K562 (cell line): ENCODE data around the gene ART1. TPM values are rescaled to one million over a fixed set of nuclear protein-coding genes. Genes with fewer than 3 reads are reported as not detected.

Experiments used
- ATAC-seq: fragments of 200-7000 bp; cut with Tn5 transposase; 3 replicates; pipeline ENCODE4 v1.9.1; 2020; ENCODE audit warnings: moderate library complexity
- BruUV-seq: library from RNA; stranded (reverse); fragments of 400-500 nt; replicated peaks from 2 replicates; lab custom pipeline; 2021; lab: Mats Ljungman, UMichigan
- CTCF ChIA-PET: fragments of 300-600 bp; formaldehyde crosslinking; extraction: SDS; loops from one replicate; lab custom pipeline; 2021; ENCODE audit warnings: low intra/inter-chr PET ratio; lab: Yijun Ruan, JAX
- POLR2A ChIA-PET: fragments of 300-600, 350-650 bp; sonication (Branson Sonifier 250); formaldehyde crosslinking; extraction: SDS; loops from one replicate; lab custom pipeline; 2021; ENCODE audit warnings: antibody characterized with exemption, inconsistent platforms; lab: Yijun Ruan, JAX
- DNase-seq, 4 experiments: peaks; one replicate each; pipeline versions ENCODE4 v3.0.0 to v3.0.0-alpha.2; 2011 to 2018; ENCODE audit warnings: low spot score in 3 of 4, mixed read lengths in 3 of 4; ENCODE audit errors: extremely low read depth in 1 of 4
- FAIRE-seq: peaks from 2 replicates; lab custom pipeline; 2011; peaks lifted over from hg19 to GRCh38; lab: Jason Lieb, UNC
- H2AFZ ChIP-seq: 2 replicates; pipeline ENCODE4 v1.6.0; 2011; ENCODE audit warnings: low read depth, low read length, control low read depth, inconsistent platforms
- H3K27ac ChIP-seq: fragments of 200-600 bp; 3 replicates; pipeline ENCODE4 v1.8.0; 2011; ENCODE audit warnings: low read depth, mild to moderate bottlenecking, control low read depth, inconsistent platforms, low read length, moderate library complexity, mixed read lengths; ENCODE audit errors: extremely low read depth
- H3K27me3 ChIP-seq, 2 experiments: fragments of 300-600 bp in 1 of 2; 2 replicates in 1 of 2; 3 replicates in 1 of 2; pipeline versions ENCODE4 v1.6.0 to v1.8.0; 2011; ENCODE audit warnings: inconsistent platforms in 2 of 2, low read length in 2 of 2, mild to moderate bottlenecking in 1 of 2, mixed read lengths in 1 of 2, moderate library complexity in 1 of 2; ENCODE audit not compliant: control insufficient read depth in 2 of 2, insufficient read depth in 2 of 2
- H3K36me3 ChIP-seq: fragments of 300-600 bp; 3 replicates; pipeline ENCODE4 v1.8.0; 2011; ENCODE audit warnings: mild to moderate bottlenecking, low read length, inconsistent platforms; ENCODE audit not compliant: control insufficient read depth, insufficient read depth
- H3K4me1 ChIP-seq, 2 experiments: fragments of 200-600 bp in 1 of 2; replicated peaks in 1 of 2; 2 replicates in 1 of 2; 3 replicates in 1 of 2; pipeline versions ENCODE4 v1.5.1 to v1.8.0; 2011; ENCODE audit warnings: inconsistent platforms in 2 of 2, low read length in 2 of 2, mild to moderate bottlenecking in 1 of 2, mixed read lengths in 1 of 2, moderate library complexity in 1 of 2; ENCODE audit not compliant: control insufficient read depth in 2 of 2, insufficient read depth in 2 of 2
- H3K4me2 ChIP-seq: 2 replicates; pipeline ENCODE4 v1.6.1; 2011; ENCODE audit warnings: low read length, control low read depth, inconsistent platforms, mixed read lengths; ENCODE audit not compliant: insufficient read depth
- H3K4me3 ChIP-seq: fragments of 200-600 bp; sonication (generic), shearing (Covaris generic); 2 replicates; pipeline ENCODE4 v1.5.1; 2016; ENCODE audit warnings: control low read depth, inconsistent platforms
- H3K79me2 ChIP-seq: fragments of 200-600 bp; 3 replicates; pipeline ENCODE4 v1.8.0; 2011; ENCODE audit warnings: low read length, inconsistent platforms; ENCODE audit not compliant: control insufficient read depth, insufficient read depth
- H3K9ac ChIP-seq, 2 experiments: 2 replicates each; pipeline versions ENCODE4 v1.6.0 to v1.6.1; 2011; ENCODE audit warnings: low read depth in 2 of 2, low read length in 2 of 2, control low read depth in 1 of 2, inconsistent platforms in 1 of 2, mild to moderate bottlenecking in 1 of 2, mixed read lengths in 1 of 2; ENCODE audit not compliant: insufficient read depth in 1 of 2
- H3K9me1 ChIP-seq: one replicate; pipeline ENCODE4 v1.6.0; 2011; ENCODE audit warnings: inconsistent platforms, mild to moderate bottlenecking, low read length, moderate library complexity; ENCODE audit not compliant: control insufficient read depth, insufficient read depth
- H3K9me3 ChIP-seq: replicated peaks from 2 replicates; pipeline ENCODE4 v1.5.1; 2011; ENCODE audit warnings: low read depth, low read length, inconsistent platforms; ENCODE audit not compliant: control insufficient read depth, insufficient read depth
- H4K20me1 ChIP-seq: replicated peaks from 2 replicates; pipeline ENCODE4 v1.6.1; 2011; ENCODE audit warnings: low read length, inconsistent platforms, mixed read lengths; ENCODE audit not compliant: control insufficient read depth, insufficient read depth
- ETS2 ChIP-seq: IDR thresholded peaks from 2 replicates; pipeline ENCODE4 v1.6.1; 2016; ENCODE audit warnings: borderline replicate concordance, missing genetic modification characterization, mild to moderate bottlenecking, moderate library complexity, missing compliant biosample characterization; ENCODE audit not compliant: poor library complexity, severe bottlenecking
- MTA2 ChIP-seq: fragments of 450-650 bp; IDR thresholded peaks from 2 replicates; pipeline ENCODE4 v1.6.1; 2016; ENCODE audit warnings: low read depth
- NONO ChIP-seq, 2 experiments: fragments of 200-400 bp in 1 of 2; fragments of 450-650 bp in 1 of 2; formaldehyde crosslinking in 1 of 2; IDR thresholded peaks; 2 replicates each; pipeline ENCODE4 v1.6.1; 2017; ENCODE audit warnings: low read depth in 2 of 2, mild to moderate bottlenecking in 2 of 2, moderate library complexity in 2 of 2, low read length in 1 of 2
- PHF21A ChIP-seq: fragments of 450-650 bp; IDR thresholded peaks from 2 replicates; pipeline ENCODE4 v1.6.1; 2017; ENCODE audit warnings: low read depth, borderline replicate concordance
- ZC3H4 ChIP-seq: sonication (generic); formaldehyde crosslinking; IDR thresholded peaks from 2 replicates; pipeline ENCODE4 v1.9.0; 2021; ENCODE audit warnings: missing genetic modification reagents, borderline replicate concordance
- ZNF184 ChIP-seq: sonication (generic); formaldehyde crosslinking; IDR thresholded peaks from 2 replicates; pipeline ENCODE4 v1.5.0; 2020; ENCODE audit warnings: missing genetic modification reagents
- ZNF347 ChIP-seq: fragments of 450-650 bp; formaldehyde crosslinking; IDR thresholded peaks from 2 replicates; pipeline ENCODE4 v1.4.0; 2020; ENCODE audit warnings: low read depth, mild to moderate bottlenecking, moderate library complexity
- ZNF354B ChIP-seq: fragments of 250-450 bp; sonication (Bioruptor Pico); IDR thresholded peaks from 2 replicates; pipeline ENCODE4 v1.4.0; 2020
- WGBS: fragments of 100-300 bp; shearing (Covaris generic); methylation state at CpG from one replicate; pipeline ENCODE4 v1.1.6; 2016; ENCODE audit warnings: low coverage, mixed read lengths; ENCODE audit not compliant: insufficient coverage; ENCODE audit errors: missing lambda C conversion rate; 5-methylcytosine and 5-hydroxymethylcytosine counted together
- in situ Hi-C: fragments of 300-500 bp; cut with MboI; formaldehyde crosslinking; loops from 4 replicates; pipeline ENCODE4 v1.15.0; 2018; ENCODE audit warnings: inconsistent platforms, mixed read lengths
- intact Hi-C: fragments of 100-400 bp; cut with micrococcal nuclease; formaldehyde crosslinking; loops from 2 replicates; pipeline ENCODE4 v1.14.2; 2022
- polyA plus RNA-seq, 8 experiments: library from polyadenylated mRNA; depleted of rRNA in 4 of 8; stranded (reverse) in 5 of 8; unstranded in 3 of 8; fragments of >200 nt; fragmentation: Nextera tagmentation in 2 of 8; fragmentation: Illumina TruSeq in 1 of 8; extraction: Ambion mirVana in 2 of 8; extraction: Trizol in 1 of 8; gene quantifications; 2 replicates each; pipeline versions ENCODE4 v1.2.1 to v1.2.3, GENCODE V29; 2011 to 2014; ENCODE audit warnings: inconsistent platforms in 1 of 8, missing spikeins in 1 of 8
- total RNA-seq, 7 experiments: library from RNA; depleted of rRNA in 6 of 7; stranded (reverse); fragments of >200 nt in 6 of 7; fragmentation: Illumina TruSeq in 2 of 7; extraction: Trizol in 2 of 7; gene quantifications; 2 replicates each; pipeline versions ENCODE4 v1.2.1 to v1.2.3, GENCODE V29; 2011 to 2021; ENCODE audit warnings: low replicate concordance in 1 of 7
- TF ChIP-seq, protein P1 (sequence below): sonication (generic); formaldehyde crosslinking; IDR thresholded peaks from 2 replicates; pipeline ENCODE4 v1.8.1; 2023; ENCODE audit warnings: missing genetic modification reagents, mild to moderate bottlenecking, borderline replicate concordance
- TF ChIP-seq, protein P2 (sequence below): conservative IDR thresholded peaks from 2 replicates; pipeline ENCODE4 v1.6.1; 2011; ENCODE audit warnings: low read depth, mild to moderate bottlenecking, low read length; ENCODE audit not compliant: control insufficient read depth
- TF ChIP-seq, protein P3 (sequence below): fragments of 450-650 bp; formaldehyde crosslinking; IDR thresholded peaks from 2 replicates; pipeline ENCODE4 v1.4.0; 2020; ENCODE audit warnings: mild to moderate bottlenecking, moderate library complexity
- TF ChIP-seq, protein P4 (sequence below), 2 experiments: fragments of 250-450 bp in 1 of 2; fragments of 450-650 bp in 1 of 2; sonication (Bioruptor Pico) in 1 of 2; IDR thresholded peaks; 2 replicates each; pipeline versions ENCODE4 v1.6.1 to v1.8.0; 2016 to 2021; ENCODE audit warnings: mild to moderate bottlenecking in 2 of 2, moderate library complexity in 2 of 2, missing compliant biosample characterization in 1 of 2, missing genetic modification characterization in 1 of 2

Gene ART1
- total and polyA plus RNA-seq, 9 of the 15 experiments (the other 6 are each of a cell fraction or from before 2014, with no cell fraction given), result not detected

DNA sequence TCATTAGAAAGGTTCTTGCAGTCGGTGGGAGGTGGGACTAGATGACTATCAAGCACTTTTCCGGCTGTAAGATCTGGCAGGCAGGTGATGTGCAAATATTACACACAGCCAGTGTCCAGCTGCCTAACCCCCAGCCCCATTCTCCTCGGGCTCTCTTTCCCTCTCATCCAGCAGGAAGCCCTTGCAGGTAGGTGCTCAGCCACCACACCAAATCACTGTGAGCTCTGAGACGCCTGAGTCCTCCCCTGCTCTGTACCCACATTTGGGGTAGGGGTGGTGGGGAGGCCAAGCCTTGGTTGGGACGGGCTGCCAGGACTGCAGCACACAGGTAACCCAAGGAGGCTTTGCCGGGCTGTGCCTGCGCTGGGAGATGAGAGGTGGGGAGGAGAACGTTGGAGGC is 3.7 kb upstream of the ART1 start:
- Histone ChIP-seq H3K36me3 (no peaks in the 10 kb centered on the region), H3K4me3 (no peak overlapping the region), H3K4me1 (peaks cover 21 to 29% of the 10 kb centered on the region in 2 experiments; a peak in 4 of 5 replicates), H3K27ac (no peak overlapping the region), H2AFZ (0 out of 2 replicates have a peak overlapping the region, but pooled peaks have one; percentile 72), H3K9me3 (peaks cover 3% of the 10 kb centered on the region; the same call in 1 of the 2 replicates), H3K4me2 (no peak overlapping the region), H3K9me1 (no peaks in the 10 kb centered on the region), H4K20me1 (no peaks in the 10 kb centered on the region), H3K79me2 (no peaks in the 10 kb centered on the region), H3K27me3 (peaks cover 11 to 34% of the 10 kb centered on the region in 2 experiments), H3K9ac (peak overlapping the region in 1 of 2 experiments; percentile 61; a peak in 1 of 4 replicates)
- intact Hi-C loops, result no loop called here
- CTCF ChIA-PET, result no interaction called here
- FAIRE-seq (no peak), ATAC-seq (no peak), DNase-seq (no peak)
- BruUV-seq, result no TSS peak
- in situ Hi-C loops, result no loop called here
- POLR2A ChIA-PET, result no interaction called here
- WGBS, result 12% methylated on average over 8 of the region's 8 CpGs
- TF ChIP-seq ZNF354B (CRISPR knock-in tag), result no peak
- TF ChIP-seq, protein P1, sequence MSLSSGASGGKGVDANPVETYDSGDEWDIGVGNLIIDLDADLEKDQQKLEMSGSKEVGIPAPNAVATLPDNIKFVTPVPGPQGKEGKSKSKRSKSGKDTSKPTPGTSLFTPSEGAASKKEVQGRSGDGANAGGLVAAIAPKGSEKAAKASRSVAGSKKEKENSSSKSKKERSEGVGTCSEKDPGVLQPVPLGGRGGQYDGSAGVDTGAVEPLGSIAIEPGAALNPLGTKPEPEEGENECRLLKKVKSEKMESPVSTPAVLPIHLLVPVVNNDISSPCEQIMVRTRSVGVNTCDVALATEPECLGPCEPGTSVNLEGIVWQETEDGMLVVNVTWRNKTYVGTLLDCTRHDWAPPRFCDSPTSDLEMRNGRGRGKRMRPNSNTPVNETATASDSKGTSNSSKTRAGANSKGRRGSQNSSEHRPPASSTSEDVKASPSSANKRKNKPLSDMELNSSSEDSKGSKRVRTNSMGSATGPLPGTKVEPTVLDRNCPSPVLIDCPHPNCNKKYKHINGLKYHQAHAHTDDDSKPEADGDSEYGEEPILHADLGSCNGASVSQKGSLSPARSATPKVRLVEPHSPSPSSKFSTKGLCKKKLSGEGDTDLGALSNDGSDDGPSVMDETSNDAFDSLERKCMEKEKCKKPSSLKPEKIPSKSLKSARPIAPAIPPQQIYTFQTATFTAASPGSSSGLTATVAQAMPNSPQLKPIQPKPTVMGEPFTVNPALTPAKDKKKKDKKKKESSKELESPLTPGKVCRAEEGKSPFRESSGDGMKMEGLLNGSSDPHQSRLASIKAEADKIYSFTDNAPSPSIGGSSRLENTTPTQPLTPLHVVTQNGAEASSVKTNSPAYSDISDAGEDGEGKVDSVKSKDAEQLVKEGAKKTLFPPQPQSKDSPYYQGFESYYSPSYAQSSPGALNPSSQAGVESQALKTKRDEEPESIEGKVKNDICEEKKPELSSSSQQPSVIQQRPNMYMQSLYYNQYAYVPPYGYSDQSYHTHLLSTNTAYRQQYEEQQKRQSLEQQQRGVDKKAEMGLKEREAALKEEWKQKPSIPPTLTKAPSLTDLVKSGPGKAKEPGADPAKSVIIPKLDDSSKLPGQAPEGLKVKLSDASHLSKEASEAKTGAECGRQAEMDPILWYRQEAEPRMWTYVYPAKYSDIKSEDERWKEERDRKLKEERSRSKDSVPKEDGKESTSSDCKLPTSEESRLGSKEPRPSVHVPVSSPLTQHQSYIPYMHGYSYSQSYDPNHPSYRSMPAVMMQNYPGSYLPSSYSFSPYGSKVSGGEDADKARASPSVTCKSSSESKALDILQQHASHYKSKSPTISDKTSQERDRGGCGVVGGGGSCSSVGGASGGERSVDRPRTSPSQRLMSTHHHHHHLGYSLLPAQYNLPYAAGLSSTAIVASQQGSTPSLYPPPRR, result no peak
- TF ChIP-seq, protein P2, sequence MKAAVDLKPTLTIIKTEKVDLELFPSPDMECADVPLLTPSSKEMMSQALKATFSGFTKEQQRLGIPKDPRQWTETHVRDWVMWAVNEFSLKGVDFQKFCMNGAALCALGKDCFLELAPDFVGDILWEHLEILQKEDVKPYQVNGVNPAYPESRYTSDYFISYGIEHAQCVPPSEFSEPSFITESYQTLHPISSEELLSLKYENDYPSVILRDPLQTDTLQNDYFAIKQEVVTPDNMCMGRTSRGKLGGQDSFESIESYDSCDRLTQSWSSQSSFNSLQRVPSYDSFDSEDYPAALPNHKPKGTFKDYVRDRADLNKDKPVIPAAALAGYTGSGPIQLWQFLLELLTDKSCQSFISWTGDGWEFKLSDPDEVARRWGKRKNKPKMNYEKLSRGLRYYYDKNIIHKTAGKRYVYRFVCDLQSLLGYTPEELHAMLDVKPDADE, result no peak
- no peak for TF ChIP-seq ZNF347
- TF ChIP-seq, protein P3, sequence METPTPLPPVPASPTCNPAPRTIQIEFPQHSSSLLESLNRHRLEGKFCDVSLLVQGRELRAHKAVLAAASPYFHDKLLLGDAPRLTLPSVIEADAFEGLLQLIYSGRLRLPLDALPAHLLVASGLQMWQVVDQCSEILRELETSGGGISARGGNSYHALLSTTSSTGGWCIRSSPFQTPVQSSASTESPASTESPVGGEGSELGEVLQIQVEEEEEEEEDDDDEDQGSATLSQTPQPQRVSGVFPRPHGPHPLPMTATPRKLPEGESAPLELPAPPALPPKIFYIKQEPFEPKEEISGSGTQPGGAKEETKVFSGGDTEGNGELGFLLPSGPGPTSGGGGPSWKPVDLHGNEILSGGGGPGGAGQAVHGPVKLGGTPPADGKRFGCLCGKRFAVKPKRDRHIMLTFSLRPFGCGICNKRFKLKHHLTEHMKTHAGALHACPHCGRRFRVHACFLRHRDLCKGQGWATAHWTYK, result no peak
- no peak for TF ChIP-seq PHF21A
- TF ChIP-seq, protein P4, sequence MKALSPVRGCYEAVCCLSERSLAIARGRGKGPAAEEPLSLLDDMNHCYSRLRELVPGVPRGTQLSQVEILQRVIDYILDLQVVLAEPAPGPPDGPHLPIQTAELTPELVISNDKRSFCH (CRISPR knock-in tag; IDR thresholded peaks at IDR 0.05), result no peak
- TF ChIP-seq, protein P4 (tag; IDR thresholded peaks at IDR 0.05), result no peak
- TF ChIP-seq MTA2, result no peak
- no peak for TF ChIP-seq ETS2
- no peak for TF ChIP-seq ZNF184 (CRISPR knock-in tag)
- no peak for TF ChIP-seq ZC3H4
- no peak for TF ChIP-seq NONO (IDR thresholded peaks at IDR 0.05; ENCODE audit: low read depth in 2 of 2, low read length in 1 of 2)
